ENCODE data around the gene SPEN. TPM values are rescaled to one million over a fixed set of nuclear protein-coding genes. Genes with fewer than 3 reads are reported as not detected.

The SPEN gene
- total and polyA plus RNA-seq, 9 of the 15 experiments (the other 6 are each of a cell fraction or from before 2014, with no cell fraction given) = 5.7 to 87.5 (median 27.2) TPM

DNA sequence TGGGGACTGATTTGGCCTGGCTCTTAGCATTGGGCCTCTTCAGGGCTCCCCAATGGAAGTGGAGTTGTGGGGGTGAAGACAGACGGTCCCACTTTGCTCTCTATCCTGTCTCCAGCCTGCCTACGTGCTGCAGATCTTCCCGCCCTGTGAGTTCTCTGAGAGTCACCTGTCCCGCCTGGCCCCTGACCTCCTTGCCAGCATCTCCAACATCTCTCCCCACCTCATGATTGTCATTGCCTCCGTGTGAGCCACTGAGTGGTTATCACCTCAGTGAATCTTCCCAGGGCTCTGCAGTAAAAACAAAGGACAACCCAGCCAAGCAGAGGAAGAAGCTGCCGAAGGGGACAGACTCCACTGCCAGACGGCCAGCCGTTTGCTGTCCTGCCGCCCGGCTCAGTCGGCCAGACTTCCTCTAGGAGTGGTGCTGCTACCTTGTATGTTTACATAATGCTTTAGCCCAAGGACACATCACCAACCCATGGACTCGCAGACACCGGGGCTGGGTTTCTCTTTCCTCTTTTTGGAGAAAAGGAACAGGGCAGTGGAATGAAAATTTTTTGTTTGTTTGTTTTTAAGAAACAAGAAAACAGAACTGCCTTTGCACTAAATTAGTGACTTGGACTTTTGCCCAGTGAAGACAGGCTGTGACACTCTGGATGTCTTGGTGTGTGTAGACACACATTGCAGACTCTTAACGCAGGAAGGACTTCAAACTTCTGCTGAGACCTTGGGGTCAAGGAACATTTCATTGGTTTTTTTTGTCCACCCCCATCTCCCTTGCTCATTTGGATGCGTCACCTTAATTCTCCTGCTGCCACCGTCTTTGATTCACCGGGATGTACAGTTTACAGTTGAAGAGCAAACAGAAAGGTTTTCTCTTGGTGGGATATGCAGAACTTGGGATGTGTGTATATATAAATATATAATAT, 91.9 kb downstream of the SPEN start (continued):
- TF ChIP-seq, protein P1, sequence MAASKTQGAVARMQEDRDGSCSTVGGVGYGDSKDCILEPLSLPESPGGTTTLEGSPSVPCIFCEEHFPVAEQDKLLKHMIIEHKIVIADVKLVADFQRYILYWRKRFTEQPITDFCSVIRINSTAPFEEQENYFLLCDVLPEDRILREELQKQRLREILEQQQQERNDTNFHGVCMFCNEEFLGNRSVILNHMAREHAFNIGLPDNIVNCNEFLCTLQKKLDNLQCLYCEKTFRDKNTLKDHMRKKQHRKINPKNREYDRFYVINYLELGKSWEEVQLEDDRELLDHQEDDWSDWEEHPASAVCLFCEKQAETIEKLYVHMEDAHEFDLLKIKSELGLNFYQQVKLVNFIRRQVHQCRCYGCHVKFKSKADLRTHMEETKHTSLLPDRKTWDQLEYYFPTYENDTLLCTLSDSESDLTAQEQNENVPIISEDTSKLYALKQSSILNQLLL (CRISPR knock-in tag; IDR thresholded peaks at IDR 0.05; ENCODE audit: borderline replicate concordance) = no peak
- TF ChIP-seq SMARCE1 (IDR thresholded peaks at IDR 0.05) (no peak), ZNF695 (CRISPR knock-in tag; IDR thresholded peaks at IDR 0.05) (no peak), CXXC5 (CRISPR knock-in tag; IDR thresholded peaks at IDR 0.05) (no peak), NR2F6 (CRISPR knock-in tag; IDR thresholded peaks at IDR 0.05) (no peak), NFIX (CRISPR knock-in tag; IDR thresholded peaks at IDR 0.05; ENCODE audit: low read depth) (no peak), SMAD4 (CRISPR knock-in tag; conservative IDR thresholded peaks at IDR 0.05) (peak; percentile 27; the same call in 1 of the 2 replicates), ZNF311 (CRISPR knock-in tag; IDR thresholded peaks at IDR 0.05) (no peak), HNRNPK (IDR thresholded peaks at IDR 0.05; ENCODE audit: low read depth, low read length, poor library complexity, severe bottlenecking) (no peak), NFYB (IDR thresholded peaks at IDR 0.05; ENCODE audit: extremely low read depth, insufficient read length) (no peak), ZNF586 (CRISPR knock-in tag; conservative IDR thresholded peaks at IDR 0.05) (no peak), POLR2AphosphoS2 (IDR thresholded peaks at IDR 0.05; ENCODE audit: low read length) (peak; percentile 51; the same call in 1 of the 2 replicates), ZNF3 (CRISPR knock-in tag; IDR thresholded peaks at IDR 0.05) (no peak), SP1 (CRISPR knock-in tag; IDR thresholded peaks at IDR 0.05) (peak; percentile 21; the same call in 1 of the 2 replicates), PTRF (tag; IDR thresholded peaks at IDR 0.05) (no peak), POLR2AphosphoS5 (IDR thresholded peaks at IDR 0.05; ENCODE audit: control insufficient read depth, insufficient read depth, low read depth, low read length) (peak; percentile 41; the same call in 1 of the 2 replicates)
- TF ChIP-seq, protein P2, sequence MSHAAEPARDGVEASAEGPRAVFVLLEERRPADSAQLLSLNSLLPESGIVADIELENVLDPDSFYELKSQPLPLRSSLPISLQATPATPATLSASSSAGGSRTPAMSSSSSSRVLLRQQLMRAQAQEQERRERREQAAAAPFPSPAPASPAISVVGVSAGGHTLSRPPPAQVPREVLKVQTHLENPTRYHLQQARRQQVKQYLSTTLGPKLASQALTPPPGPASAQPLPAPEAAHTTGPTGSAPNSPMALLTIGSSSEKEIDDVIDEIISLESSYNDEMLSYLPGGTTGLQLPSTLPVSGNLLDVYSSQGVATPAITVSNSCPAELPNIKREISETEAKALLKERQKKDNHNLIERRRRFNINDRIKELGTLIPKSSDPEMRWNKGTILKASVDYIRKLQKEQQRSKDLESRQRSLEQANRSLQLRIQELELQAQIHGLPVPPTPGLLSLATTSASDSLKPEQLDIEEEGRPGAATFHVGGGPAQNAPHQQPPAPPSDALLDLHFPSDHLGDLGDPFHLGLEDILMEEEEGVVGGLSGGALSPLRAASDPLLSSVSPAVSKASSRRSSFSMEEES (CRISPR knock-in tag; IDR thresholded peaks at IDR 0.05) = no peak

Measured in K562 (cell line).